Daoy (cell line): ENCODE data around the gene ABCB6. TPM values are rescaled to one million over a fixed set of nuclear protein-coding genes. Genes with fewer than 3 reads are reported as not detected.

ENCODE experiments used
- DNase-seq: peaks from one replicate; pipeline ENCODE4 v3.0.0-alpha.2; 2015; ENCODE audit warnings: low read depth
- total RNA-seq: library from RNA; depleted of rRNA; stranded (reverse); fragments of >200 nt; shearing (Covaris generic); gene quantifications from 2 replicates; pipeline ENCODE4 v1.2.3, GENCODE V29; 2014

The ABCB6 gene
- total RNA-seq, 1 experiment from 2014 or later: 10.5 TPM

DNA sequence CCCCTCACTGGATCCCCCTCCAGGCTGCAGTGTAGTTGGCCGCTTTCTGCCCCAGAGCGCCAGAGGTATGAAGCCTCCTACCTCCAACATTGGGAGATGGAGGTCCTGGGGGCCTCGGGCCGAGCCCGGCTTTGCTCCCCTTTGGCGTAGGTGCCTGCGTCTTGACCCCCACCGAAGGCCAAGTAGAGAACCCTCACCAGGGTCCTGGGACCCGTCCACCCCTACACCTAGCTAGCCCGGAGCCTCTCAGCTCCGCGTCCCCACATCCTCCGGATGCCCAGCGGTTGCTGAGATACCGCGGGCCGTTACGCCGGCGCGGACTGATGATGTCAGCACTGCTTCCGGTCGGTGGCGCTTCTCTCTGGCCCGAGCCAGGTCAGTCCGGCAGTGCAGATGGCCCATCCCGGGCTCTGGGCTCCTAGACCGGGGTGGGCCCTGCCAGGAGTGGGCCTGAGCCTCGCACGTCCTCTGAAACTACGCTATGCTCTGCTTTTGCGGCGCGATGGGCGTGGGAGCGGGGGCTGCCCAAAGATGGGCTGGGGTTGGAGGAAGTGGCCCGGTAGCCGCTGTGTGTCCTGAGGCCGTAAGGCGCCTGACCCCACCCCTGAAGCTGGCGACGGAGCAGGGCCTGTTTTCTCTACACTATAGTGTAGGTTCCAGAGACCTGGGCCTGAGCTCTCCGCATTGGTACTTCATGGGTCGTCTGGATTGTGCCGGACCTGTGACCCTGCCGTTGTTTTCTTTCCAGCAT, 26.6 kb upstream of the ABCB6 start, which contains the start of the genes GLB1L and STK16:
TSS of gene GLB1L (minus strand) at position 297 of the 751 bp plus-strand sequence. CDS start 1,871 bp downstream, outside the sequence.
TSS of gene STK16 (plus strand) at position 332 of the 751 bp plus-strand sequence. CDS start 521 bp downstream, outside the sequence.
- peak; percentile 95 for DNase-seq

DNA sequence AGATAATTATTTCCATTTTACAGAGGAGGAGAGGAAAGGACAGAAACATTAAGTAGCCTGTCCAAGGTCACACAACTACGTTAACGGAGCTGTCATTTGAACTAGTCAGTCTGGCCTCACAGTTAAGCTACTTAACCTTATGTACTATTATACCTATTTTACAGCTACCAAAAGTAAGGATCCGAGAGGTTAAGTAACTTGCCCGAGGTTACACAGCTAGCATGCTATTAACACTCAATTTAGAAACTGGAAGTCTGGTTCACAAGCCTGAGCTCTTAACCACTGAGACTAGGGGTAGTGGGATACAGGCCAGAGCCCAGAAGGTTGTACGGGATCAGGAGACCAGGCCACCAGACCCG, 26.0 kb upstream of the ABCB6 start:
- DNase-seq: no peak

DNA sequence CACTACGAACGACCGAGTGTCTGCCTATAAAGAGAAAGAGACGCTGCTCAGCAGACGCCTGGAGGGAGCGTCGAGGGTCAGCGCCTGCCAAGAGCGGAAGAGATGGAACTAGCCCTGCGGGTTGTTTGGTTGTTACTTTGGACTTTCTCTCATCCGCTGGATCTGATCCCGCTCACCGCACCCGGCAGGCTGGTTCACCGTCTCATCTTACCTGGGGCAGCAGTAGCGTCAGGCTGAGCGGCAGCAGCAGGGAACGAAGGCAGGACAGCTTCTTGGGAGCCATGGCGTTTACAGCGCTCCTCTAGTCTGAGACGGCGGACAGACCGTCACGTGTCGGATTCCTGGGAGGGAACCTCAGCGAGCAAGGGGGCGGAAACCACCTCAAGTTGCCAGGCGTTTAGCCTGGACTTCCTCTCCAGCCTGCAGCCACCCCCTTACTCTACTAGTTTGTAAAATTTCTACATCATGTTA, 24.6 kb upstream of the ABCB6 start:
- no peak for DNase-seq

- no peak for DNase-seq
Measured at GRCh38 chr2:219234331-219234730, 15.6 kb upstream of the ABCB6 start.

DNA sequence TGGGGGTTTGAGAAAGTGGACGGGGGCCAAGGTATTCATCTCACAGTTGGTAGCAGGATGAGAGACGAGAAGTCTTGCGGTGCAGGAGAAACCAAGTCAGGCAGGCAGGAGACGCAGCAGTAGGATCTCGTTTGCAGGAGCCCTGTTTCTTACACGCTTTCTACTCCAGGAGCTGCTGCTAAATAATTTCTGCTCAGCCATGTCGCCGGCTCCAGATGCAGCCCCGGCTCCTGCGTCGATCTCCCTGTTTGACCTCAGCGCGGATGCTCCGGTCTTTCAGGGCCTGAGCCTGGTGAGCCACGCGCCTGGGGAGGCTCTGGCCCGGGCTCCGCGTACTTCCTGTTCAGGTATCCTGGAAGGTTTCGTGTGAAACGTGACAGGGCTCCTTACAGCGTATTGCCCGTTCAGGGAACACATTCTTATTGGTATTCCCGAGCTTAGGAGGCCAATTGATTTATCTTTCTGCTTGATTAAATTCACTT, 11.3 kb upstream of the ABCB6 start:
- DNase-seq: peak; percentile 46

DNA sequence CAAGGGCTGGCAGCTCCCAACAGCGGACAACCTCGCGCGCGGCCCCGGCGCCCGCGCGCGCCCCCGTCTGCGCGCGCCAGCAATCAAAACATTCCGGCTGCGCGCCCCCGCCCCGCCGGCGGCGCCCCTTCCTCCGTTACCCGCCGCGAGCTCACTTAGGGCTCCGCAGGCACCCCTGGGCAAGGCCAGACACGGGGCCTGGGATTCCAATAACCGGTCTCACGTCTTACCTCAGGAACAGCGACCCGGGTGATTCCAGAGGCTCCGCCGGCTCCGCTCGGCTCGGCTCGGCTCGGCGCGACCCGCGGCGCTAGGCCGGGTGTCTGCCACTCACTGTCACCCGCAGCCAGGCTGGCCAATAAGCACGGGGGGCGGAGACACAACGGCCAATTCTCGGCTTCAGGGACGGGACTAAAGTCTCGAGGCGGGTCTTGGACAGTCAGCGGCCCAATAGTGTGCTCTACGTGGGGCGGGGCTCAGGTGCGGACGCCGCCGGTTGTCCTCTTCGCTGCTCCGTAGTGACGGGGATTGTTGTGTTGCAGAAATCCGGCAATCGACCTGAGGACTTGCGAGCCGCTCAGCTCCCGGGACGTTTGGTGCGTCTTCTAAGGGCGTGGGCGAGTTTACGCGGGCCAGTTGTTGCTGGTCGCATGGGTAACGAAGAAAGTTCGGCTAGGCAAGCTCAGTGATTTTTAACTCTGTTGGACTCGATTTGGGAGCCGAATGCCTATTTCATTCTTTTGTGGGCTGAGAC, 10.7 kb upstream of the ABCB6 start, which contains the start of the genes ANKZF1 and ATG9A:
TSS of gene ANKZF1 (plus strand) at position 502 of the 754 bp plus-strand sequence. CDS start 452 bp downstream, outside the sequence.
TSS of gene ATG9A (minus strand) at position 332 of the 754 bp plus-strand sequence. CDS start 1,612 bp downstream, outside the sequence.
- peak; percentile 99 for DNase-seq

- DNase-seq: no peak
Measured at GRCh38 chr2:219228911-219229304, 10.2 kb upstream of the ABCB6 start.

DNA sequence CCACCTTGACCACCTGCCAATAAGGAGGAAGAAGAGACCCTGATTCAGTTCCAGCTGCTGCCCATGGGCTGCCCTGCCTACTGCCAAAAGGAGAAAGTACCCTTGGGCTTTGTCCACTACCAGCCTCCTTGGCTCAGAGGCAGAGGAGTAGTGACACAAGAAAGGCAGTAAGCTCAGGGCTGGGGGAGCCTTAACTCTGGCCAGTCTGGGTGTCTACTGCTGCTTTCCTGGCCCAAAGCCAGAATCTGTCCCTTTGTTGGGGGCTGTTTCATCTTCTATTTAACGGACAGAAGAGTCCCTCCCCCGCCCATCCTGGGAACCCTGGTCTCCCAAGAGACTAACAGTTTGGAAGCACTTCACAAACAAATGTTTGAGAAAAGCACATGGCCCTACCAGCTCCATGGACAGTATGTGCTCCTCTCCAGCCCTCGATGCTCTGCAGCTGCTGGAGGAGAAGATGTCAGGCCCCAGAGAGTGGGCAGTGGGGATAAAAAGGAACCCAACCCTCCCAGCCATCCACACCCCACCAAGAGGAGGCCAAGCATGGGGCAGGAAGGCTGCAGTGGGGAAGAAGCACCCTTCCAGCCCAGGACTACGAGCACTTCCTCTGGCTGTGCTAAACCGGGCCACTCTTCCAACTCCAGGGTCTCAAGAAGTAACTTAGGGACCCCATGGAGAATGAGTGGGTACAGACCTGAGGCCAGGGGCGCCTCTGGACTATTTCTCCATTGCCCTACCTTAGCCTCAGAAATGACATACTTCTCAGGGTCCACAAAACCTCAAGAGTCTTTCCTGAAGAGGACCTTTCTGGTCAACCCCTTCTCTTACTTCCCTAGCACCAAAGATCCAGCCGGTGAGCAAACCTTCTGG, 9.5 kb upstream of the ABCB6 start:
- DNase-seq: no peak

DNA sequence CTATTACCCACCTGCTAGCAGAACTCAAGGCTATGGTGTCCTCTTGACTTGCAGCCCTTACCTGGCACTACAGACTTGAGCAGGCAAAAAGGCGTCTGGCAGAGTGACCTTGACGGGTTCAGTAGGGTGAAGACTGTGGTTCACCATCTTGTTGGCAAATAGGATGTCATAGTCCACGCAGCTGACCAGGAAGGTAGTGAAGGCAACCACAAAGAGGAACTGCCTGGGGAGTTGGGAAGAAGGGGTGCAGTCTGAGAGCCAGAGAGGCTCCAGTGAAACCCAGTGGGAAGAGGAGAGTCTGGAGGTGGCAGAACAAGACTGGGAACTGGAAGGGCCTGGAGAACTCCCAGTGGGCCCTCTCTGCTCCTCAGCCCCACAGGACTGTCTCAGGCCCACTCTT, 6.6 kb upstream of the ABCB6 start:
- no peak for DNase-seq

DNA sequence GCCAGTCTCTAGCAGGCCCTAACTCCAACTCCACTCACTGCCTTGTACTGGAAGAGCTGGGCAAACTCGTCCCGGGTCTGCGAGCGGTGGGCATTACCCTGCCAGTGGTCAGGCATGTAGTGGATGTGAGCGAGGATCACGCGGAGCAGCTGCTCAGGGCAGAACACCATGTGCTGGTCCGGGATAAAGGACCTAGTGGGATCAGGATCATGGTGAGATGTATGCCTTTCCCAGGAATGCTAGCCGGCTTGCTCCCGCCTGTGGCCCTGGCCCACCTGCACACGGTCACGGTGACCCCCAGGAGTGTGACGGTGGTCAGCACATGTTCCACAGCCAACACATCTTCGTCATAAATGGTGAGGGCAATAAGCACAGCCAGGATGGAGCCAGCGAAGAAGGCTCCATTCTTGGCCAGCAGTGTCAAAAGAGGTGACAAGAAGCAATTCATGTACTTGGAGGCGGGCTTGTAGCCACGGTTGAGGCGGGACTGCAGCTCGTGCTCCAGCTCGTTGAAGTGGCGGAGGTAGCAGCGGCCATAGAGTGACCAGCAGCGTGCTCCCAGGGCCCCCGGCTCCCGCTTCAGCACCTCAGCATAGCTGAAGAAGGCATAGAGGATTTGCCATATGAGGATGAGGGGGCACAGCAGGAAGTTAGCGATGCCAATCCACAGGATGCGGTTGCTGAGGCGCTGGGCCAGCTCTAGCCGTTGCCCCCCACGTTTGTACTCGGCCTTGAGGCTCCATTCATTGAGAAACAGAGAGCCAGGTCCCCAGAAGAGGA, 5.3 kb upstream of the ABCB6 start:
- DNase-seq: no peak

DNA sequence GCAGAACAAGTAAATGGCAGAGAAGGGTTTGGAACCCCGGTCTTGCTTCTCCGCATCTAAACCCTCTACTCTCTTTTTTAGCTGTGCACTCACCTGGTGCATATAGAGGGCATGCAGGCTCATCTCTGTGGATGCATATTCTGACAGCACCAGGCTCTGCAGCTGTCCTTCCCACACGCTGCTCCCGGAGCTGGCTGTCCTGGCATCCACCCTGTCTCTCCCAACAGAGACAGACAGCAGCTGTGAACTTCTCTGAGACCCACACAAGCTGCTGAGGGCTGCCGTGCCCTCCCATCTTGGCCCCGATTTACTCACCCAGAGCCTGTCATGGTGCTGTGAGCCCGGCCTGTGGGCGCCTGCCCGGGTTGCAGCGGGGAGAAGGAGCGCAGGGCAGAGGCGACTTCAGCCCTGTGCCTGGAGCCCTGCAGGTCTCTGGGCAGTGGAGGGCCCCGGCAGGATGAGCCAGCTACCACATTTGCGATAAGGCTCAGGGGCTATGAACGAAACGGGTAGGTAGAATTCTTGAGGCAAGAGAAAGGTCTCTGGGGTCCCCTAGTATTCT, 3.3 kb upstream of the ABCB6 start:
- DNase-seq: no peak

GRCh38 chr2:219220652-219221402, 2.1 kb upstream of the ABCB6 start:
- no peak for DNase-seq

GRCh38 chr2:219219784-219220532, 1.2 kb upstream of the ABCB6 start:
- DNase-seq: no peak

GRCh38 chr2:219218217-219218731, 484 bp downstream of the ABCB6 start:
- DNase-seq: peak; percentile 78

GRCh38 chr2:219216535-219216915, 2.2 kb downstream of the ABCB6 start:
- DNase-seq: no peak

DNA sequence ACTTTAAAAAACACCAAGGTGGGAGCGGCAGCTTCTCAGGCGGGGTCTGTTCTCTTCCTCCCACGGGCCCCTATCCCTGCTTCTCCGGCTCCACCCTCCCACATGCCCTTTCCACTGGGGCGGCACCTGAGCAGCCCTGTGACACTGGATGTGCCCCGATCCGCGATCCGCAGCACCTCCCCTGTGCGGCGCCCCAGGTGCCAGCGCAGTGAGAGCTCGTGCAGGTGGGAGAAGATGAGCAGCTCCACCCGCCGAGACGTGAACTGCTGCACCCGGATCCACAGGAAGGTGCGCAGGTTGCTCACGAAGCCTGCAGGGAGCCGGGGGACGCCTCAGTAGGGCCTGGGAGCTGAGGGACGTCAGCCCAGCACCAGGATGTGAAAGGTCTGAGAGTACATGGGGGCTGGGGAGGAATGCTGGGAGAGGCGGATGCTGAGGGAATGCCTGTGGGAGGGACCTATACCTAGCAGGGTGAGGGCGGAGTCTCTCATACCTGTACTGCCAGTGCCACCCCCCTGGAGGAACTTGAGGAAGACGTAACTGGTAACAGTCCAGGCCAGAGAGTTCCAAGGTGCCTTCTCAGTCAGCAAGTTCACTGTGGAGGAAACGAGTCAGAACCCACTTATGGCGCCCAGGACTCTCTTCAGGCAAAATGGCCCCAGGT, 2.8 kb downstream of the ABCB6 start:
- no peak for DNase-seq

GRCh38 chr2:219214786-219215185, 4.0 kb downstream of the ABCB6 start:
- no peak for DNase-seq

- DNase-seq: no peak
Measured at GRCh38 chr2:219214141-219214540, 4.6 kb downstream of the ABCB6 start.
